Endodermal cell (in vitro differentiated cells): ENCODE results near the gene GABRB3. TPM values are rescaled to one million over a fixed set of nuclear protein-coding genes. Genes with fewer than 3 reads are reported as not detected.

Source experiments
- DNase-seq: peaks from one replicate; pipeline ENCODE4 v3.0.0-alpha.2; 2017
- H3K27ac ChIP-seq: 2 replicates; pipeline ENCODE4 v1.5.1; 2013; ENCODE audit warnings: mild to moderate bottlenecking, low read depth, low read length, moderate library complexity
- H3K27me3 ChIP-seq: 2 replicates; pipeline ENCODE4 v1.6.1; 2013; ENCODE audit warnings: mild to moderate bottlenecking, low read length, moderate library complexity; ENCODE audit not compliant: insufficient read depth, control insufficient read depth, poor library complexity, severe bottlenecking
- H3K36me3 ChIP-seq: 2 replicates; pipeline ENCODE4 v1.7.0; 2013; ENCODE audit warnings: mild to moderate bottlenecking, low read length, moderate library complexity; ENCODE audit not compliant: control insufficient read depth, insufficient read depth
- H3K4me1 ChIP-seq: one replicate; pipeline ENCODE4 v1.7.0; 2013; ENCODE audit warnings: low read length; ENCODE audit not compliant: control insufficient read depth, insufficient read depth
- H3K4me3 ChIP-seq: 2 replicates; pipeline ENCODE4 v1.5.1; 2013; ENCODE audit warnings: mild to moderate bottlenecking, low read length, moderate library complexity
- H3K9ac ChIP-seq: 2 replicates; pipeline ENCODE4 v1.6.1; 2013; ENCODE audit warnings: mild to moderate bottlenecking, low read length, moderate library complexity; ENCODE audit not compliant: poor library complexity, severe bottlenecking; ENCODE audit errors: extremely low read depth
- H3K9me3 ChIP-seq: 2 replicates; pipeline ENCODE4 v1.6.1; 2013; ENCODE audit warnings: mild to moderate bottlenecking, low read length, moderate library complexity; ENCODE audit not compliant: control insufficient read depth
- H3K27ac Mint-ChIP-seq: 2 replicates; pipeline ENCODE4 v1.8.0; 2020; ENCODE audit warnings: mixed read lengths
- H3K27me3 Mint-ChIP-seq: 2 replicates; pipeline ENCODE4 v1.8.0; 2021; ENCODE audit warnings: mild to moderate bottlenecking, mixed read lengths; ENCODE audit not compliant: insufficient read depth
- H3K36me3 Mint-ChIP-seq: 2 replicates; pipeline ENCODE4 v1.8.0; 2020; ENCODE audit warnings: low read depth, mixed read lengths
- H3K4me1 Mint-ChIP-seq: 2 replicates; pipeline ENCODE4 v1.8.0; 2020; ENCODE audit warnings: mixed read lengths
- H3K4me3 Mint-ChIP-seq: 2 replicates; pipeline ENCODE4 v1.8.0; 2020; ENCODE audit warnings: mild to moderate bottlenecking, moderate library complexity, mixed read lengths
- H3K9me3 Mint-ChIP-seq: 2 replicates; pipeline ENCODE4 v1.8.0; 2020; ENCODE audit warnings: mild to moderate bottlenecking, mixed read lengths
- WGBS, 2 experiments: methylation state at CpG; one replicate each; pipeline versions ENCODE4 v1.1.5 to v1.1.7; 2013; ENCODE audit warnings: missing lambda C conversion rate in 2 of 2, mixed read lengths in 1 of 2; ENCODE audit not compliant: insufficient coverage in 1 of 2, insufficient read length in 1 of 2; 5-methylcytosine and 5-hydroxymethylcytosine counted together
- total RNA-seq, 2 donors: library from RNA; stranded (reverse); fragmentation: NEBNext Ultra II Directional in 1 of 2; extraction: Animal tissue kit (Norgen Biotek cat#: 25700) in 1 of 2; gene quantifications; 2 replicates in 1 of 2; 3 replicates in 1 of 2; pipeline ENCODE4 v1.2.1, GENCODE V29; 2021
- TF ChIP-seq, protein P1 (sequence below): fragments of 200-600 bp; sonication (generic); conservative IDR thresholded peaks from 2 replicates; pipeline ENCODE4 v1.5.0; 2021; ENCODE audit warnings: antibody characterized with exemption, mild to moderate bottlenecking

Gene GABRB3
- total RNA-seq, 2 donors from 2014 or later: 81.8 to 122 TPM

DNA sequence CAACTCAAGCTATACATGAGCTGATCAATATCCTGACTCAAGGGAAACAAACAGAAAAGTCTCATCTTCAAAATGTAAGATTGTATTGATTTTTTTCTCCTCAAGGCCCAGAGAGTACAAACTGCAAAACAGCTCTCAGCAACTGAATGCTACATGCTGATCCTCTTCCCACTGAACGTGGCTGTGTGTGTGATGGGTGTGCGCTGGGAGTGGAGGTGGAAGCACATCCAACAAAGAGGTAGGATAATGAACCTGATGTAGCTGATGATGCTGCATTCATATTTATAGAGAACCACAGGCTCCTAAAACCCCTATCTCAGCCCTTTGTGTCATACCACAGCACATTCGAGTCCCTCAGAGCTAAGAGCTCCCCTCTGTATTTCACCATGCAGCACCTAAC, 56.8 kb downstream of the GABRB3 start:
- TF ChIP-seq, protein P1, sequence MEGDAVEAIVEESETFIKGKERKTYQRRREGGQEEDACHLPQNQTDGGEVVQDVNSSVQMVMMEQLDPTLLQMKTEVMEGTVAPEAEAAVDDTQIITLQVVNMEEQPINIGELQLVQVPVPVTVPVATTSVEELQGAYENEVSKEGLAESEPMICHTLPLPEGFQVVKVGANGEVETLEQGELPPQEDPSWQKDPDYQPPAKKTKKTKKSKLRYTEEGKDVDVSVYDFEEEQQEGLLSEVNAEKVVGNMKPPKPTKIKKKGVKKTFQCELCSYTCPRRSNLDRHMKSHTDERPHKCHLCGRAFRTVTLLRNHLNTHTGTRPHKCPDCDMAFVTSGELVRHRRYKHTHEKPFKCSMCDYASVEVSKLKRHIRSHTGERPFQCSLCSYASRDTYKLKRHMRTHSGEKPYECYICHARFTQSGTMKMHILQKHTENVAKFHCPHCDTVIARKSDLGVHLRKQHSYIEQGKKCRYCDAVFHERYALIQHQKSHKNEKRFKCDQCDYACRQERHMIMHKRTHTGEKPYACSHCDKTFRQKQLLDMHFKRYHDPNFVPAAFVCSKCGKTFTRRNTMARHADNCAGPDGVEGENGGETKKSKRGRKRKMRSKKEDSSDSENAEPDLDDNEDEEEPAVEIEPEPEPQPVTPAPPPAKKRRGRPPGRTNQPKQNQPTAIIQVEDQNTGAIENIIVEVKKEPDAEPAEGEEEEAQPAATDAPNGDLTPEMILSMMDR: no peak
- H3K27ac Mint-ChIP-seq: no peak overlapping the region
- H3K27me3 Mint-ChIP-seq: no peaks in the 10 kb centered on the region

DNA sequence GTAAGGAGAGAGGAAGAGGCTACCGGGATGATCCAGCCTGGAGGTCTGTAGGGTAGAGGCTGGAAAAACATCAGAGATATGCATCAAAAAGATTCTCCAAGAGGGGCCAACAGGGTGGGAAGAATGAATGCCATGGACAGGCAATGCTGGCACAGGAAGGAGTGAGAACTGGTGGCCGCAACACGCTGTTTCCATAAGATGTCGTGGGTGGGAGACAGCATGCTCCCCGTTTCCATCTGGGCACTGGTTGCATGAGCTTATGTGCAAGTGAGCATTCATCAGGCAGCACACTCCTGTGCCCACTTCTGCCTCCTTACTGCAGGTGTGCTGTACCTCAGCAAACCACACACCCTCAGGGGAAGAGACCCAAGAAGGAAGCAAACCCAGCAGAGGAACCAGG, 59.4 kb downstream of the GABRB3 start:
- Histone ChIP-seq H3K36me3 (peaks cover 5% of the 10 kb centered on the region), H3K27me3 (no peaks in the 10 kb centered on the region), H3K27ac (no peak overlapping the region), H3K4me3 (no peak overlapping the region), H3K9me3 (no peaks in the 10 kb centered on the region), H3K9ac (no peak overlapping the region), H3K4me1 (peaks cover 5% of the 10 kb centered on the region)
- WGBS, 2 experiments: 91 to 96% methylated on average over 4 to 5 of the region's 5 CpGs
- TF ChIP-seq, protein P1: no peak
- Mint-ChIP-seq H3K27me3 (no peaks in the 10 kb centered on the region), H3K4me1 (peaks cover 48% of the 10 kb centered on the region), H3K36me3 (peaks cover 9% of the 10 kb centered on the region), H3K4me3 (no peak overlapping the region), H3K9me3 (peaks cover 2% of the 10 kb centered on the region), H3K27ac (peak overlapping the region; percentile 4)
- no peak for DNase-seq

More for the DNA sequence above, 56.8 kb downstream of the GABRB3 start:
- DNase-seq: no peak
- H3K4me1 ChIP-seq: peaks cover 8% of the 10 kb centered on the region
- no peak overlapping the region for H3K27ac ChIP-seq
- Mint-ChIP-seq H3K9me3 (no peaks in the 10 kb centered on the region), H3K4me1 (peaks cover 71% of the 10 kb centered on the region), H3K36me3 (peaks cover 7% of the 10 kb centered on the region), H3K4me3 (no peak overlapping the region)
- no peak overlapping the region for H3K4me3 ChIP-seq
- no peaks in the 10 kb centered on the region for H3K9me3 ChIP-seq
- WGBS, 2 experiments: 97 to 100% methylated on average over 1 to 2 of the region's 3 CpGs
- H3K9ac ChIP-seq: no peak overlapping the region
- H3K36me3 ChIP-seq: peaks cover 5% of the 10 kb centered on the region
- H3K27me3 ChIP-seq: no peaks in the 10 kb centered on the region

DNA sequence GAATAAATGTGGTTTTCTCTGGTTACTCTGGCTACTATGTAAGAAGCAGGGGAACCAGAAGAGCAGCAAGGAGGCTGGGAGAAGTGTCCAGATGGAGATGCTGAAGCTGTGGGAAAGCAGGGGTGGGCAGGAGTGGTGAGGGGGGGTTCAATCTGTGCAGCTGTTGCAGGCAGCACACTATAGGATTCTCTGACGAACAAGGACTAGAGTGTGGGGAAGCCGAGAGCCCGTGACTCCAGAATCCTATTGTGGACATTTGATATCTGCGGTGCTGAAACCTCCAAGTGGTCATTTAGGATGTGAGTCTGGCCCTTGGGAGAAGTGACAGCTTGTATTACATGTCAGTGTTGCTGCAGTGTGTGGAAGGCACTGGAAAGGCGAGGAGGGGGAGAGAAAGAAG, 60.5 kb downstream of the GABRB3 start:
- Mint-ChIP-seq H3K9me3 (peaks cover 2% of the 10 kb centered on the region), H3K4me1 (peaks cover 41% of the 10 kb centered on the region), H3K4me3 (no peak overlapping the region), H3K36me3 (peaks cover 6% of the 10 kb centered on the region), H3K27me3 (no peaks in the 10 kb centered on the region), H3K27ac (peak overlapping the region; percentile 4)
- H3K9ac ChIP-seq: no peak overlapping the region
- H3K4me1 ChIP-seq: peaks cover 5% of the 10 kb centered on the region
- H3K27ac ChIP-seq: no peak overlapping the region
- 89 to 95% methylated on average over 4 to 5 of the region's 5 CpGs for WGBS, 2 experiments
- DNase-seq: no peak
- no peaks in the 10 kb centered on the region for H3K27me3 ChIP-seq
- TF ChIP-seq, protein P1: no peak
- peaks cover 5% of the 10 kb centered on the region for H3K36me3 ChIP-seq
- H3K9me3 ChIP-seq: no peaks in the 10 kb centered on the region
- H3K4me3 ChIP-seq: no peak overlapping the region
